HS-27A (cell line): ENCODE measurements around the gene CHST11.

Source experiments
- DNase-seq: peaks from one replicate; pipeline ENCODE4 v3.0.0-alpha.2; 2012; ENCODE audit warnings: low read depth, missing footprints

The CHST11 gene

DNA sequence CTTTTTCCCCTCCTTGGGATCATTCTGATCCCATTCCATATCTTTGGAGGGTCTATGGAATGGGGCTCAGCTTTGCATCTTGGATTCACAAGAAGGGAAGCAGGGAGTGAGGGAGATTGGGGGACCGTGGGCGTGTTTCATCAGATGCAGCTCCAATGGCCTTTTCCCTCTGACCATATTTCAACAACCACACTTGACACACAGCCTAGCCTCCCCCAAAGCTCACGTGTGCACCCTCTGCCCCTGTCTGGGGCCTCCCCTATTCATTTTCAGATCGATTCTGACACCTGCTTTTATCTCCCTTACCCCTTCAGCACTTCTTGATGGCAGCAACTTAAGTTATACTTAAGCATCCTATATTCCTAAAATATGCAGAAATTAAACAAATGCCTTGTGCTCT, 126.6 kb downstream of the CHST11 start:
- DNase-seq: no peak

GRCh38 chr12:104585448-104586055, 128.8 kb downstream of the CHST11 start:
- DNase-seq: no peak

- no peak for DNase-seq
Observed at GRCh38 chr12:104586351-104586919, 129.7 kb downstream of the CHST11 start.

DNA sequence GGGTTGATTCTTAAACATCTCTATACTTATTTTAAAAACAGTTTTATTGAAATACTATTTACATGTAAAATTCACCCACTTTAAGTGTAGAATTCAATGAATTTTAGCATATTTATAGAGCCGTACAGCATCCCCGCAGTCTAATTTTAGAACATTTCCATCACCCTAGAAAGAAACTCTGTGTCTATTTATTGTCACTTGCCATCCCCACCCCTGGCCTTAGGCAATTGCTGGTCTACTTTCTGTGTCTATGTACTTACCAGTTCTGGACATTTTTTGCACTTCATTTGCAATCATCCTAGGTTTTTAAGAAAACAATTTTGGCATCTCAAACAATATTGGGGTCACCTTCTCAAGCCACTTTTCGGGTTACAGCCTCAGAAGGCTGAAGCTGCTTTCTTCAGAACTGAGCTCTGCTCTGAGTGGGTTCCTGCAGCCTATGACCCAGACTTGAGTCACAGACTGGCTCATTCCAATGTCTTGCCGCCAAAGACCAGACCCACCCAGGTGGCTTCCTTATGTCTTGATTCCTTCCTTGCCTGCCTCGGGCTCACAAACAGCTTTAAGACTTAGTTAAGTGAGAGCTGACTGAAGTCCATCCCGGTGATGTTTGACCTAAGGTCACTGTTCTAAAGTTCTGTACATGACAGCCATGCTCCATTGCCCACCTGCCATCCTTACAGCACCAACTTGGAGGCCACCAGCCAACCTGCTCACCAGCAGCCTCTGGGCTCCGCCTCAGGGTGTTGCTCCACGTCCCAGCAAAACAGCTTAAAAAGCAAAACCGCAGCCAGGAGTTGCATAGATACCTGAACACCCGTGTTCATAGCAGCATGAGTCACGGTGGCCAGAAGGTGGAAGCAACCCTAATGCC, 131.5 kb downstream of the CHST11 start:
- peak; percentile 59 for DNase-seq

- no peak for DNase-seq
Observed at GRCh38 chr12:104588921-104589590, 132.3 kb downstream of the CHST11 start.

- no peak for DNase-seq
Observed at GRCh38 chr12:104590022-104590421, 133.3 kb downstream of the CHST11 start.

GRCh38 chr12:104591257-104591885, 134.6 kb downstream of the CHST11 start:
- DNase-seq: no peak

DNA sequence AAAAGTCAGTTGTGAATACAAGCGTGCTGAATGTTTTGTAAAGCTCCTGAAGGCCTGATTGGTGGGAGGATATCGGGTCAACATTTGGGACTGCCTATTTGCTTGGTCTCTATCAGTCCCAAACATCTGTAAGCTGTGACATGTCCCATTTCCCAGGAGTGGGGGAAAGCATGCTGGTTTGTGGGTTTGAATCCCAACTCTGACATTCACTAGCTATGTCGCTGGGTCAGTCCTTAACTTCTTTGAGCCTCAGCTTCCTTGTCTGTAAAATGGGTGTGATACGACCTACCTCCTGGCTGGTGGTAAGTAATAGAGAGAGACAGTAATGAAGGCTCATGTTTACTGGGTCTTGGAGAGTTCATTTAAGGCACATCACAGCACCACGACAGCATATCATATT, 136.7 kb downstream of the CHST11 start:
- DNase-seq: no peak

GRCh38 chr12:104596134-104596799, 139.5 kb downstream of the CHST11 start:
- DNase-seq: no peak

DNA sequence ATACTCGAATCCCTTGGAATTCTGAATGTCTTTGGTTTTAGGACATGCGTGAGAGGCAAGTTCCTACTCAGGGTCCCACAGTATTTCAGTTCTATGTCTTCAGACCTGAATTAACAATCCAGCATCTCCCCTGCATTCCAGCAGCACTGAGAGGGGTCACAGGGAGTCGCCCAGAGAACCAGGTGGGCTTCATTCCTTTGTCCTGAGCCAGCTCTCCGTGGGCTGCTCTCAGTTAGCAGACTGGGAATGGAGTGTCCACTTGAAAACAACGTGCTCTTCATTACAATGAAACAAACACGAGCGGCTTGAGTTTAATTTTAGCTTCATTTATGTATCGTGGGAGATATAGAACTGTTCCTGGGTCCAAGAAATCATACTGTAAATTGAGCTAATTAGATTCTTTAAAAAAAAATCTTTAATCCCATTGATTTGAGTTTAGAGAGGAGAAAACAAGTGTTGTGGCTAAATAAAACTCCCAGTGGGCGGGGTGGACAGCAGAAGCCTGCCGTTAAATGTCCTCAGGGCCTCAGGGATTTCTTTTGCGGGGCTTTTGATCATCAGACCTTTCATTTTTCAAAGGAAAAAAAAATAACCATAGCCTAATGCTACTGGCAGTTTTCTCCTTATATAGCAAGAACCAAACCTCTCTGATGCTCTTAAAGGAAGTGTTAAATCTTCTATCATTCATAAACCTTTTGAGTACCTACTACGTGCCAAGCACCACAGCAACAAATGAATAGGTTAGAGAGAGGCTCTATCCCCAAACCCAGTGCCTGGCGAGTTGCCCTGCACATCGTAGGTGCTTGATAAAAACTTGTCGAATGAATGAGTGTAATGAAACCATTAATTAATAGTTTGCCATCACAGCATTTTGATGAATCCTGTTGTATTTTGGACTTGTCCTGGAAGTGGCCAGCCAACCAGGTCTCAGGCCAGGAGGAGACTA, 140.4 kb downstream of the CHST11 start:
- no peak for DNase-seq

DNA sequence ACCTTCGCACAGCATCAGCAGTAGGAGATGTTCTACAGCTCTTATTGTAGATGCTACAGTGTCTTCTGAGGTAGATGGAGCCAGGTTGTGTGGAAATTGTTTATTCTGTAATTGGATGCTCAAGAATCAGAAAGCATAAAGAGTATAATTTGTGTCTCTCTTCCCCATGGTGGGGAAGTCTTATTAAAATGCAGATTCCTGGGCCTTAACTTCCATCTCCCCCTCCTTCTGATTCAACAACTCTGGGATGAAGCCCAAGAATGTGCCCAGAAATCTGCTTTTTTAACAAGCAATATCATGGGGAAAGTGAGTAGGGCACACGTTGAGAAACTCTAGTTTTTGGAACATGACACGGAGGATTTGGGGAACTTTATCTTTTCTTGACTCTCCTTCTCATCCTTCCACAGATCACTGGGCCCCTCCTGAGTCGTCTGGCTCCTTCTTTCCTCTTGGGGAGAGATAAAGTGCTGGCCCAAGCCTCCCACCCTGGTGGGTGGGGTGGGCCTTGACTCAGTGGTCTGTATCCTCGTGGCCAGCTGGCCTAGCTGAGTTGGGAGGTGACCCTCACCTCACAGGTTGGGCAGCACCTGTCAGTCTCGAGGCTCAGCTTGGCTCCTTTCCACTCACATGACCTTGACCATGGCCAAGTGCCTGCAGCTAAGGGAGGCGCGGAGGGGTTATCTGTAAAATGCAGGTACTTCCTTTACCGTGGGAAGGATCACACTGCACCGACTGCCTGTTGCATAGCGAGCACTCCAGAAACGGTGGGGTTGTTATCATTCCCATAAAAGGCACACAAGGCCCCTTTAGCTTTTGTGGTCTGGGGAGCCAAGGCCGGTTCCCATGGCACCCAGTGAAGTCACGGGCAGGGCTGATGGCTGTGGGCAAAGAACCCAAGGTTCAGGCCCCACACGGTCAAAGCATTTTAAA, 141.9 kb downstream of the CHST11 start:
- no peak for DNase-seq

GRCh38 chr12:104599272-104600035, 142.7 kb downstream of the CHST11 start:
- no peak for DNase-seq

DNA sequence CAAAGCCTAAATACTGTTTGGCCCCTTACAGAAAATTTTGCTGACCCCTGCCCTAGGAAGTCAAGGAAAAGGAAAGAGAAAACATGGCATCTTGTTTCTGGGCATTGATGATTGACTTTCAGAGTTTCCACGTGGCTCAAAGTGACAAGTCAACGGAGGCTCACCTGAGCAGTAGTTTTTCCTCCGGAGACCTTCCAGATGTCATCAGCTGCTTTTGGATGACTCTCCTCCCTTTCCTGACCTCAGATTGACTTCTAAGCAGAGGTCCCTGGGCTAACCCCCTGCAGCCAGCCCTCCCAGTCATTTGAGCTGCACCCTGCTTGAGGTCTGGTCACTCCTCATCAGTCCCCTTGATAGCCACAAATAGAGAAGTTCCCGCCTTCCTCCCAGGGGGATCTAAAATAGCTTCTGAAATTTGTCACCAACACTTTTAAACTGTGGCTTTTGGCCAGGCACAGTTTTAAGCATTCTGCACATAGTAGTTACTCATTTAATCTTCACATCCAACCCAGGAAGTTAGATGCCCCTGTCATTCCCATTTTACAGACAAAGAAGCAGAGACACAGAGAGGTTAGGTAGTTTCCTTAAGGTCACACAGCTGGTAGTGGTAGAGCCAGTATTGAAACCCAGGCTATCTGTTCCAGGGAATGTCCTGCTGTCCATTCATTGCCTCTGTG, 143.4 kb downstream of the CHST11 start:
- DNase-seq: no peak

DNA sequence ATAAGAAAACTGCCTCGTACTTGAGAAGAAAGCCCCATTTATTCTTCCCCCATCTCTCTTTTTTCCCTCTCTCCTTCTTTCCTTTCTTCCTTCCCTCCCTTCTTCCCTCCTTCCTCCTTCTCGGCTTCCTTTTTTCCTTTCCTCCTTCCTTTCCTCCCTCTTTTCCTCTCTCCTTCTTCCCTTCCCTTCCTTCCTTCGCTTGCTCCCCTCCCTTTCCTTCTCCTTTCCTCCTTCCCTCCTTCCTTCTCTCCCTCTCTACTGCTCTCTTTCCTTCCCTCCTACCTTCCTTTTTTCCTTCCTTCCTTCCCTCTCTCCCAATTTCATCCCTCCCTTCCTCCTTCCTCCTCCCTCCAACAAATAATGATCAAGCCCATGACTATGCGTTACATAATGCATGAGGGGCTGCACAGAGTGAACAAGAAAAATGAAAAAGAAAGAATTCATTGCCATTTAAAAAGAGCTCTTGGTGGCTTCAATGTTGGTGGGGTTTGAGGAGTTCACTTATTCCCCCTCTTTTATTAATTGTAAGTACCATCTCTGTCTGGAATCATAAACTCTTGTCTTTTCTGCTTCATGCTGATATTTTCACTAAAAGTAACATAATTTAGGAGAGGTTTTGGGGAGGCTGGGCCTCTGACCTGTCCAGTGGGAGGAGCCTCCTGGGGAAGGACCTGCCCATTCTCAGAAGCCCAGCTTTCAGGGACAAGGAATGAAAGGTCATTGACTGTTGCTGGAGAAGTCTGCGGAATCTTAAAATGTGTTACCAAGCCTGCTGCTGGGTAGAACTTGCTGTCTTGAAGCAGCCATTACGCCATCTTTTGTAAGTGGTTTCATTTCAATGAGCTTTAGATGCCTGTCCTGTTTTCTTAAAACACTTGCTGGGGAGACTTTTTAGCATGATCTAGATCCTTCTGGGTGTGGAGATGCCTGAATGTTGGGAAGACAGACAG, 144.3 kb downstream of the CHST11 start:
- DNase-seq: no peak

- no peak for DNase-seq
Observed at GRCh38 chr12:104602406-104602805, 145.7 kb downstream of the CHST11 start.

- DNase-seq: no peak
Observed at GRCh38 chr12:104602896-104603295, 146.1 kb downstream of the CHST11 start.

- peak; percentile 85 for DNase-seq
Observed at GRCh38 chr12:104603545-104603973, 146.8 kb downstream of the CHST11 start.
